Endodermal cell (in vitro differentiated cells): Measurements from ENCODE around the gene NRXN3. TPM values are rescaled to one million over a fixed set of nuclear protein-coding genes. Genes with fewer than 3 reads are reported as not detected.

Experiments used
- DNase-seq: peaks from one replicate; pipeline ENCODE4 v3.0.0-alpha.2; 2017
- H3K27ac ChIP-seq: 2 replicates; pipeline ENCODE4 v1.5.1; 2013; ENCODE audit warnings: mild to moderate bottlenecking, low read depth, low read length, moderate library complexity
- H3K27me3 ChIP-seq: 2 replicates; pipeline ENCODE4 v1.6.1; 2013; ENCODE audit warnings: mild to moderate bottlenecking, low read length, moderate library complexity; ENCODE audit not compliant: insufficient read depth, control insufficient read depth, poor library complexity, severe bottlenecking
- H3K36me3 ChIP-seq: 2 replicates; pipeline ENCODE4 v1.7.0; 2013; ENCODE audit warnings: mild to moderate bottlenecking, low read length, moderate library complexity; ENCODE audit not compliant: control insufficient read depth, insufficient read depth
- H3K4me1 ChIP-seq: one replicate; pipeline ENCODE4 v1.7.0; 2013; ENCODE audit warnings: low read length; ENCODE audit not compliant: control insufficient read depth, insufficient read depth
- H3K4me3 ChIP-seq: 2 replicates; pipeline ENCODE4 v1.5.1; 2013; ENCODE audit warnings: mild to moderate bottlenecking, low read length, moderate library complexity
- H3K9ac ChIP-seq: 2 replicates; pipeline ENCODE4 v1.6.1; 2013; ENCODE audit warnings: mild to moderate bottlenecking, low read length, moderate library complexity; ENCODE audit not compliant: poor library complexity, severe bottlenecking; ENCODE audit errors: extremely low read depth
- H3K9me3 ChIP-seq: 2 replicates; pipeline ENCODE4 v1.6.1; 2013; ENCODE audit warnings: mild to moderate bottlenecking, low read length, moderate library complexity; ENCODE audit not compliant: control insufficient read depth
- H3K27ac Mint-ChIP-seq: 2 replicates; pipeline ENCODE4 v1.8.0; 2020; ENCODE audit warnings: mixed read lengths
- H3K27me3 Mint-ChIP-seq: 2 replicates; pipeline ENCODE4 v1.8.0; 2021; ENCODE audit warnings: mild to moderate bottlenecking, mixed read lengths; ENCODE audit not compliant: insufficient read depth
- H3K36me3 Mint-ChIP-seq: 2 replicates; pipeline ENCODE4 v1.8.0; 2020; ENCODE audit warnings: low read depth, mixed read lengths
- H3K4me1 Mint-ChIP-seq: 2 replicates; pipeline ENCODE4 v1.8.0; 2020; ENCODE audit warnings: mixed read lengths
- H3K4me3 Mint-ChIP-seq: 2 replicates; pipeline ENCODE4 v1.8.0; 2020; ENCODE audit warnings: mild to moderate bottlenecking, moderate library complexity, mixed read lengths
- H3K9me3 Mint-ChIP-seq: 2 replicates; pipeline ENCODE4 v1.8.0; 2020; ENCODE audit warnings: mild to moderate bottlenecking, mixed read lengths
- WGBS, 2 experiments: methylation state at CpG; one replicate each; pipeline versions ENCODE4 v1.1.5 to v1.1.7; 2013; ENCODE audit warnings: missing lambda C conversion rate in 2 of 2, mixed read lengths in 1 of 2; ENCODE audit not compliant: insufficient coverage in 1 of 2, insufficient read length in 1 of 2; 5-methylcytosine and 5-hydroxymethylcytosine counted together
- total RNA-seq, 2 donors: library from RNA; stranded (reverse); fragmentation: NEBNext Ultra II Directional in 1 of 2; extraction: Animal tissue kit (Norgen Biotek cat#: 25700) in 1 of 2; gene quantifications; 2 replicates in 1 of 2; 3 replicates in 1 of 2; pipeline ENCODE4 v1.2.1, GENCODE V29; 2021
- TF ChIP-seq, protein P1 (sequence below): fragments of 200-600 bp; sonication (generic); conservative IDR thresholded peaks from 2 replicates; pipeline ENCODE4 v1.5.0; 2021; ENCODE audit warnings: antibody characterized with exemption, mild to moderate bottlenecking

The NRXN3 gene
- total RNA-seq, 2 donors from 2014 or later = 20.9 to 21.4 TPM

DNA sequence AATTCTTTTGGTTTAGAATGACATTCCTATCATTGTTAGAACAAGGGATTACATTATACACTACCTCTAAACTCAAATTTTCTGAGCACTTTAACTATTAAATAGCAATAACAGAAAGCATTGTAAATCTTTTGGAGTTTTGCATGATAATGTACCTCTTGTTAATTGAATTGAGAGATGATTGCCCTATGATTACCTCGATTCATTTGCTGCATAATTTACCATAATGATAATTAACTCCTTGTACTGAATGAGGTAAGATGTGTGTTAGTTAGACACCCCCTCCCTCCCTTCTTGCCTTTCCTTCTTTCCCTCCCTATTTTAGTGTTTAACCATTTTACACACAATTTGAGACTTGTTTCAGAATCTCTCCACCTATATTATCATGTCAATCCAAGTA lies 1572.0 kb downstream of the NRXN3 start:
- Histone ChIP-seq H3K9ac (no peak overlapping the region), H3K9me3 (peaks cover 22% of the 10 kb centered on the region), H3K36me3 (no peaks in the 10 kb centered on the region), H3K27me3 (no peaks in the 10 kb centered on the region), H3K4me3 (no peak overlapping the region), H3K4me1 (peaks cover 2% of the 10 kb centered on the region), H3K27ac (no peak overlapping the region)
- no peak overlapping the region for H3K27ac Mint-ChIP-seq
- H3K9me3 Mint-ChIP-seq = peaks cover 23% of the 10 kb centered on the region
- no peaks in the 10 kb centered on the region for H3K27me3 Mint-ChIP-seq
- H3K4me1 Mint-ChIP-seq = peaks cover 19% of the 10 kb centered on the region
- WGBS, 2 experiments = no CpG with 5 or more reads among the region's 1 CpG
- DNase-seq = no peak
- peaks cover 10% of the 10 kb centered on the region for H3K36me3 Mint-ChIP-seq
- TF ChIP-seq, protein P1, sequence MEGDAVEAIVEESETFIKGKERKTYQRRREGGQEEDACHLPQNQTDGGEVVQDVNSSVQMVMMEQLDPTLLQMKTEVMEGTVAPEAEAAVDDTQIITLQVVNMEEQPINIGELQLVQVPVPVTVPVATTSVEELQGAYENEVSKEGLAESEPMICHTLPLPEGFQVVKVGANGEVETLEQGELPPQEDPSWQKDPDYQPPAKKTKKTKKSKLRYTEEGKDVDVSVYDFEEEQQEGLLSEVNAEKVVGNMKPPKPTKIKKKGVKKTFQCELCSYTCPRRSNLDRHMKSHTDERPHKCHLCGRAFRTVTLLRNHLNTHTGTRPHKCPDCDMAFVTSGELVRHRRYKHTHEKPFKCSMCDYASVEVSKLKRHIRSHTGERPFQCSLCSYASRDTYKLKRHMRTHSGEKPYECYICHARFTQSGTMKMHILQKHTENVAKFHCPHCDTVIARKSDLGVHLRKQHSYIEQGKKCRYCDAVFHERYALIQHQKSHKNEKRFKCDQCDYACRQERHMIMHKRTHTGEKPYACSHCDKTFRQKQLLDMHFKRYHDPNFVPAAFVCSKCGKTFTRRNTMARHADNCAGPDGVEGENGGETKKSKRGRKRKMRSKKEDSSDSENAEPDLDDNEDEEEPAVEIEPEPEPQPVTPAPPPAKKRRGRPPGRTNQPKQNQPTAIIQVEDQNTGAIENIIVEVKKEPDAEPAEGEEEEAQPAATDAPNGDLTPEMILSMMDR = no peak
- H3K4me3 Mint-ChIP-seq = no peak overlapping the region

DNA sequence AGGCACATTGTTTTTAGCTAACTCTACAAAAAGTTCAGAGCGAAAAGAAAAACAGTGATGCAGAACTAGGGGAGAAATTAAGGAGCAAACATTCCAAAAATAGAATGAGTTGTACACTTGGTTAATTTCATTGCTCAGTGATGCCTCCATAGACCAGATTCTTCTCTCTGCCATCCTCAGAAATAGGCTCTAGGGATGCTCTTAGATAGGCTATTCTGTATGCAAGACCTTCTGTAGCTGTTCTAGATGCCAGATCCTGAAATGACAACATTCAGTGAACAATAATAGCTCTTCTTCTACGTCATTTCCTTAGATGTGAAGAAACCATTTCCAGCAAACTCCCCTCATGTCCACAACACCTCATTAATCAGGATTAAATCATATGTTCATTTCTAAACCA lies 1574.9 kb downstream of the NRXN3 start:
- Histone ChIP-seq H3K27me3 (no peaks in the 10 kb centered on the region), H3K4me1 (peaks cover 4% of the 10 kb centered on the region), H3K27ac (no peak overlapping the region), H3K9me3 (no peaks in the 10 kb centered on the region), H3K9ac (no peak overlapping the region), H3K4me3 (no peak overlapping the region), H3K36me3 (no peaks in the 10 kb centered on the region)
- Mint-ChIP-seq H3K9me3 (peaks cover under 1% of the 10 kb centered on the region), H3K4me3 (no peak overlapping the region), H3K27me3 (no peaks in the 10 kb centered on the region), H3K36me3 (no peaks in the 10 kb centered on the region), H3K27ac (no peak overlapping the region), H3K4me1 (peaks cover 33% of the 10 kb centered on the region)
- WGBS, 2 experiments = 97% methylated on average over 2 of the region's 2 CpGs; no CpG with 5 or more reads in 1 of the 2 experiments
- TF ChIP-seq, protein P1 = no peak
- DNase-seq = no peak

GRCh38 chr14:79749065-79749464 lies 1578.9 kb downstream of the NRXN3 start:
- H3K4me1 Mint-ChIP-seq = peaks cover 29% of the 10 kb centered on the region
- H3K27me3 ChIP-seq = no peaks in the 10 kb centered on the region
- no peaks in the 10 kb centered on the region for H3K36me3 ChIP-seq
- 89 to 100% methylated on average over 1 to 2 of the region's 2 CpGs for WGBS, 2 experiments
- no peak overlapping the region for H3K27ac Mint-ChIP-seq
- H3K27me3 Mint-ChIP-seq = no peaks in the 10 kb centered on the region
- H3K4me1 ChIP-seq = peaks cover 4% of the 10 kb centered on the region
- no peak for DNase-seq
- no peaks in the 10 kb centered on the region for H3K36me3 Mint-ChIP-seq
- no peak overlapping the region for H3K4me3 Mint-ChIP-seq
- H3K9ac ChIP-seq = no peak overlapping the region
- TF ChIP-seq, protein P1 = no peak
- H3K9me3 ChIP-seq = peaks cover 5% of the 10 kb centered on the region
- no peak overlapping the region for H3K27ac ChIP-seq
- H3K4me3 ChIP-seq = no peak overlapping the region
- H3K9me3 Mint-ChIP-seq = peaks cover 3% of the 10 kb centered on the region
